ENCODE data around the gene GAREM2.

DNA sequence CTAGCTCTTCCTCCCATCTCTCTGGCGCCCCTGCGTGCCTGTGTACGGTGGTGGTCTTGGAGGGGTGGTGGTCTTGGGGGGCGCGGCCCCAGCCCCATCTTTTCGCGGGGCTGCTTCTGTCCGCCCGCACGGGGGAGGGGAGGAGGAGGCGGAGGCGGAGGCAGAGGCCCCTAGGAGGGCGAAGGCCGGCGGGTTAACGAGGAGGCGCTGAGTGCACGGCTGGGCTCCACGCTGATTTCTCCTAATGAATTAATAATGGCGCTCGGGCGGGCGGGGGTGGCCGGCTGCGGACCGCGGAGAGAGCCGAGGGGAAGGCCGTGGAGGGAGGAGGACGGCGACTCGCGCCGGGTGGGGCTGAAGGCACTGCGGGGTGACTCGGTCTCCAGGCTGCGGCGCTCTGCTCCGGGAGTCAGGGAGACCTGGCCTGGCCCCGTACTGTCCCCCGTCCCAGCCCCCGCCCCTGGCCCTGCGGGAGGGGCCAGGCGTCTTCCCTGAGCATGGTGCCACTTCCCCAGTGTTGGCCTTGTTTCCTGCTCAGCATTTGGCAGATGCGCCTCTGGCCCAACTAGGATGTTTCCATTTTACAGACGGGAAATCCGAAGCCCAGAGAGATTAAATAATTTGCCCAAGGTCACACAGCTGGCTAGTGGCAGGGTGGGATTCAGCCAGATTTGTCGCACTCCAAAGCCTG, 6.0 kb downstream of the GAREM2 start:
- TF ChIP-seq CTCF (IDR thresholded peaks at IDR 0.05; ENCODE audit: extremely low read depth in 1 of 2, insufficient read depth in 1 of 2, low read depth in 1 of 2, low read length in 2 of 2) (no peak), POLR2AphosphoS5 (IDR thresholded peaks at IDR 0.05; ENCODE audit: insufficient read depth, low read depth, low read length) (no peak), POLR2A (IDR thresholded peaks at IDR 0.05; ENCODE audit: low read depth, low read length) (no peak), EZH2 (IDR thresholded peaks at IDR 0.05; ENCODE audit: borderline replicate concordance, low read depth, low read length, severe bottlenecking) (no peak), JUN (IDR thresholded peaks at IDR 0.05; ENCODE audit: borderline replicate concordance, insufficient read depth, insufficient read length, low read depth) (no peak), FOS (IDR thresholded peaks at IDR 0.05; ENCODE audit: borderline replicate concordance, insufficient read depth, low read length) (no peak), MYC (IDR thresholded peaks at IDR 0.05; ENCODE audit: low read depth, low read length) (no peak)
- TF ChIP-seq, protein P1, sequence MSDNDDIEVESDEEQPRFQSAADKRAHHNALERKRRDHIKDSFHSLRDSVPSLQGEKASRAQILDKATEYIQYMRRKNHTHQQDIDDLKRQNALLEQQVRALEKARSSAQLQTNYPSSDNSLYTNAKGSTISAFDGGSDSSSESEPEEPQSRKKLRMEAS (IDR thresholded peaks at IDR 0.05; ENCODE audit: insufficient read depth, insufficient read length), result no peak

Data from endothelial cell of umbilical vein (primary cell).